HG03439 (cell line): ENCODE data around the gene MPC1.
"Not testable (repeated sequence)": the region's sequence is repeated elsewhere in the genome, so short reads cannot be mapped to it uniquely, and the experiment has no call there.

Experiments
- ATAC-seq: cut with Tn5 transposase; IDR thresholded peaks from one replicate; pipeline ENCODE4 v1.9.1; 2021; ENCODE audit warnings: mild to moderate bottlenecking, moderate library complexity; ENCODE audit not compliant: unreplicated experiment

MPC1 gene

DNA sequence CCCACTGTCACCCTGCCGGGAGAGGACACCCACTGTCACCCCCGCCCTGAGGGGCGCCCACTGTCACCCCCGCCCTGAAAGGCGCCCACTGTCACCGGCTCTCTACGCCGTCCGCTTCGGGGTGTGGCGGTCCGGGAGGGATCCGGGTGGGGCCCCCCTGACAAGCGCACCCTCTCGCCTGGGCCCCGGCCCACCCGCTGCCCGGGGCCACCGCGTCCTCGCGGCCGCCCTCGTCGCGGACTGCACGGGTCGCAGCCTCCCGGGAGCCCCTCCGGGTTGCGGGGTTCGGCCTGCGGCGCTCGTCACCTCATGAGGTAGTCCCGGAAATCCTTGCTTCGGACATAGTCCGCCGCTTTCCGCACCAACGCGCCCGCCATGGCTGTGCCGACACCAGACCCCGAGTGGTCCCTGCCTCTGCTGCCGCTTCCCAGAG lies 224 bp downstream of the MPC1 start:
- ATAC-seq, result no peak

DNA sequence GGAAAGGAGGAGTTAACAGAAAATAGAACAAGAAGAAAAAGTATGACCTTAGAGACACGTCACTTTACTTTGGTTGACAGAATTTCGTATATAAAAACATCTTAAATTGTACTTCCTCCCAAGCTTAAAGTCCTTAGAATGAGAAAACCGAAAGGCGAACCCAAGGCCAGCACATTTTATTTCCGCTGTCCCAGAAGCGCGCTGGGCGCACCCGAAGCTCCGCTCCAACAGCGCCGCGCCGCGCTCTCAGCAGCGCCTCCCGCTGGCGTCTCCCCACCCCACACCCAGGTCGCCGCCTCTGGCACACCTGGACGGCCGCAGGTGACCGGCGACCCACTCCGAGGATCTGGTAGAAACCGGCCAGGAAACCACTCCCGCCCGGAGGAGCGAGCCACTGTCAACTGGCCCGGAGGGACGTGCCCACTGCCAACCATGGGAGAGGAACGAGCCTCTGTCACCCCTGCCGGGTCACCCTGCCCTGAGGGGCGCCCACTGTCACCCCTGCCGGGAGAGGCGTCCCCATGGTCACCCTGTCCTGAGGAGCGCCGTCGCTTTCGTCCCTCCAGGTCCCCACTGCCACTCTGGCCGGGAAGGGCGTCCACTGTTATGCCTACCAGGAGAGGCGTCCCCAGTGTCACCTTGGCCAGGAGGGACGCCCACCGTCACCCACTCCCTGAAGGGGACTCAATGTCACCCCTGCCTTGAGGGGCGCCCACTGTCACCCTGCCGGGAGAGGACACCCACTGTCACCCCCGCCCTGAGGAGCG lies 824 bp downstream of the MPC1 start:
- peak; percentile 56 for ATAC-seq

DNA sequence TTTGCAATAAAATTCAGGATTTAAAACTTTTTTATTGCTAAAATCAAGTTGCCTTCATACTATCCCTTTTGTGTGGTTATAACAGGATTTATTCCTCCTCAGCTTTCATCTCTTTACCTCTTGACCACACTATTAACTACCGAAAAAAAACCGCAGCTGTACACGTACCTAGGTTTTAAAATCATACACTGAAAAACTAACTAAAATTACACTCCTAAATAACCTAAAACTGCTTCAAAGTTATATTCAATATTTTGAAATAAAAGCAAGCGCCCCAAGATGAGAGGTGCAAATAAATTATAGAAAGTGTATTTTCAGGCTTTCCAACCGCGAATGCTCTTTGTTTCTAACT lies 1.4 kb downstream of the MPC1 start:
- no peak for ATAC-seq

DNA sequence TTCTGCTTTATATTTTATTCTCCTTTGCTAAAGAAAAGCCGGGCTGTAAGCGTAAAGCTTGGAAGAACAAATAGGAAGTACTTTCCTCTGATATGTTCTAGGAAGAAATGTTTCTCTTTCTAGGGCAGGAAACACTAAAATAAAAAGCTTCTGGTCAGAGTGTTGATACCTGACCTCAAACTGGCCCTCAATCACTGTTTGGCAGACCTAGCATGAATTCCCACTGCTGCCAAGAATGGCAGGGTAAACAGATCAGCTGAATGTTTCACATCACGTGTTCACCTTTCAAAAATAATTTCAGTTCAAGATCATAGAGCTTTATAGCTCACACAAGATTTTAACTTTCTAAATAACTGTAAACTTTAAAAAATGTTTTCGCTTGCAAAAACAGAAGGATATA lies 2.9 kb downstream of the MPC1 start:
- no peak for ATAC-seq

DNA sequence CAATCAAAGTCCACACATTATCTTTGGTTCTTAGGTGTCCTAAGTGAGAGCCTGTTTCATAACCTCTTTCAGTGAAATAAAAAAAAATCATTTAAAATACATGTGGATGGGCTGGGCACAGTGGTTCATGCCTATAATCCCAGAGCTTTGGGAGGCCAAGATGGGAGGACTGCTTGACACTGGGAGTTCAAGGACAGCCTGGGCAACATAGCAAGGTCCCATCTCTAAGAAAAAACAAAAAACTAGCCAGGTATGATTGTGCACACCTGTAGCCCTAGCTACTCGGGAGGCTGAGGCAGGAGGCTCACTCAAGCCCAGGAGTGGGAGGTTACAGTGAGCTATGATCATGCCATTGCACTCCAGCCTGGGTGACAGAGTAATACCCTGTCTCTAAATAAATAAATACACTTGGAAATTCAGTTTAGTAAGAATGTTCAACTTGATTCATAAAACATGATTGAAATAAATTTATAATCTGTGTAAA lies 3.6 kb downstream of the MPC1 start:
- ATAC-seq, result no peak

DNA sequence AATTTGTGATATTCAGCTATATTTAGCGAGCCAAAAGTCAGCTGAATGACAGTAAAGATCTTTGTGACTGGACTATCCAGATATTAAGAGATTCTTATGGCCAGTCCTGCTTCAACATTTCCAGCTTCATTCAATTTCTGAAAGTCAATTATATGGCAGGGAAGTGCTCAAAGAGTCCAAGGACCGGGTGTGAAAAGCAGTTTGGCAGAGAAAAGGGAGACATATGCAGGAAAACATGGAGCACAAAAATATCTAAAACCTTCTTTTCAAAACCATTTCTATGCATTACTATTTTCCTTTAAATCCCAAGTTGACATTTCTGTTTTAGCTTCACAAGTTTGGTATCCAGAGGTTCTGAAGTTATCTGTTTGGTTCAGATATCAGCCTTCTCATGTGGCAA lies 5.0 kb downstream of the MPC1 start:
- ATAC-seq, result no peak

DNA sequence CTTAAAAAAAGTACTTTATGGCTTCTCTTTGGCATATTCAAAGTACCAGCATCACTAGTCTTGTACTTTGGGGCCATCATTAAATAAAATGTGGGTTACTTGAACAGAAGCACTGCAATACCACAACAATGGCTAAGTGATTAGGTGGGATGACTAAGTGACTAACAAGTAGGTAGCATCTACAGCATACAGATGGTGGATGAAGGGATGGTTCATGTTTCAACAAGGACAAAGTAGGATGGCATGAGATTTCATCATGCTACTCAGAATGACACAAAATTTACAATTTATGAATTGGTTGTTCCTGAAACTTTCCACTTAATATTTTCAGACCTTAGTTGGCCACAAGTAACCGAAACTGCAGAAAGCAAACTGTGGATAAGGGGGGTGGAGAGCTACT lies 7.7 kb downstream of the MPC1 start:
- no peak for ATAC-seq

DNA sequence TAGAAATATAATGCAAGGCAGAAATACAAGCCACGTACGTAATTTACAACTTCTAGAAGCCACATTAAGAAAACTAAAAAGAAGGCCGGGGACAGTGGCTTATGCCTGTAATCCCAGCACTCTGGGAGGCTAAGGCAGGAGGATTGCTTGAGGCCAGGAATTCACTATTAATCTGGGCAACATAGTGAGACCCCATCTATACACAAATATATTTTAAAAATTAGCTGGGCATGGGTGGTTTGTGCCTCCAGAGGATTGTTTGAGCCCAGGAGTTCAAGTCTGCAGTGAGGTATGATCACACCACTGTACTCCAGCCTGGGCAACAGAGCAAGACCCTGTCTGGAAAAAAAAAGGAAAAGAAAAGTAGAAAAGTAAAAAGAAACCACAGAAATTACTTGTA lies 12.3 kb downstream of the MPC1 start:
- ATAC-seq, result no peak

DNA sequence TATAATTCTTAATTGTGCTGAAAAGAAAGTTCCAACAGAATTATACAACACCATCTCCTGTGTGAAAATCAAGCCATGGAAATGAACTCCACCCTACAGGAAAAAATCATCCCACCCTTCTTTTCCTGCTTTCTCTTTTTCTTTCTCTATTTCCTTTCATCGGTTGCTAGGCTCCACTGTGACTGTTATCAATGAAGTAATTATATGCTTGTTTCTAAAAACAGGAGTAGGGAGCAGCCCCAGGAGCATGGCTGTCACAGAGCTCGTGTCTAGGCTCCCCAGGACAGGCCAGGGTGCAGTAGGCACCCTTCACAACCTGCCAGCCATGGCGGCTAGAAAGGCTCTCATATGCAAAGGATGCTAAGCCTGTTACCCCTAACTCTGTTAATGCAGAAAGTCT lies 13.0 kb downstream of the MPC1 start:
- no peak for ATAC-seq

DNA sequence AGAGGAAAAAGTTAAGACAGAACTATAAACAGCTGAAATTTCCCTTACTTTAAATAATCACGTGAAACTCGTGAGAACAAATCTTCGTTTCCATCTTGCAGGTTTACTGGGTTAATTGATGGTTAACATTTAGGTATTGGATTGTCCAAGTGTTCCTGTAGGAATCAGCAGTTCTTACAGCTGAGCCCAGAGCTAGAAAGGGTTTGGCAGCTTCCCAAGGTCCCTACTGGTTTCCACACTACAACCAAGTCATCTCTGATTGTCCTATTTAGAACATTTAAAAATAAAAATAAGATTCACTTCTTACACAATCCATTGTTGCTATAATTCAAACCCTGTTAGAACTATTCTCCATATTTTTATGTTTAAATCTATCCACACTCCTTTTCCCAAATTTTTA lies 15.8 kb downstream of the MPC1 start:
- ATAC-seq, result no peak

DNA sequence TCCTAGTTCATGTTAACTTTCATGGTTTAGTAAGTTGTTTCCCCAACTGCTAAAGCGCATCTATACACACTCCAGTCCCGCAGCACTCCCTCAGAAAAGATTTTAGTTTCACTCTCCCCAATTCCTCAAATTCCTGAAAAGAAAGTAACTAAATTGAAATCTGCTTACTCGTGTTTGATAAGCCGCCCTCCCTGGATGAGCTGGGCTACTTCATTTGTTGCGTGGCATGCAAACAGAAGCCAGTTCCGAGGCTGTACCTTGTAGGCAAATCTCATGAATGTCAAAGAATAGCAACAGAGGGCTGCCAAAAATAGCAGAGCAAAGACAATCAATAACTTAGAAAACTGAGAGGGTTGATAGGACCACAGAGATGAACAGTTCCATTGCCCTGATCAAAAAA lies 16.9 kb downstream of the MPC1 start:
- ATAC-seq, result no peak

DNA sequence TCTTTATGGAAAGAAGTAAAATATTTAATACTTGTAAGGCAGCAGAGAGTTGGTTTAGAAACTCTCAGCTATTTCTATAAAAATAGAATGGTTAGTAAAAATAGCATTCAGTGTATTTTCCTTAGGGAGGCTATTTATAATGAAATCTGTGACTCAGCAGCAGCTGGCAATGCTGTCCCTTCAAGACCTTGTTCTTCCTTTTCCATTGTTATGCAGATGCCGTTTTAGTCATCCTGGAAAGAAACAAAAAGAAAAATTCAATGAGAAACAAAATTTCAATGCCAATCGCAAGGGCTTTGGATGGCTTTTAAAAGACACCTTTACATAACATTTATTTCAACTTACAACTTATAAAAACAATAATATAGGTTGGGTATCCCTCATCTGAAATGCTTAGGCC lies 17.5 kb downstream of the MPC1 start:
- no peak for ATAC-seq

DNA sequence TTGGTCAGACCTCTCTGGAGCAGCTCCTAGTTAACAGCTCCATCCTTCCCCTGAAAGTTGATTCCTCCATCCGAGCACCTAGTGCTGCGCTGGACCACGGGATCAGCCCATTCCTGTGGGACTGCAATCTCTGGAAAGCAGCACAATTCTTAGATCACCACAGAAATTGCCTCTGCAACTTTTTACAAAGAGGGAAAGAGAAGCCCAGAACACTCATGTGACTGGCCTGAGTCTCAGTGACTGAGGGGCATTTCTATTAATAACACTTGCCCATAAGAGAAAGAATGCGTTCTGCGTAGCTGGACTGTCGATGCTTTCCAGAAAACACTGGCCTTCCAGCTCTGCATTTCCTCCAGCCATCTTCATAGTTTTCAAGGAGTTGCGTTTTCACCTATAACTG lies 18.3 kb downstream of the MPC1 start:
- ATAC-seq, result no peak

DNA sequence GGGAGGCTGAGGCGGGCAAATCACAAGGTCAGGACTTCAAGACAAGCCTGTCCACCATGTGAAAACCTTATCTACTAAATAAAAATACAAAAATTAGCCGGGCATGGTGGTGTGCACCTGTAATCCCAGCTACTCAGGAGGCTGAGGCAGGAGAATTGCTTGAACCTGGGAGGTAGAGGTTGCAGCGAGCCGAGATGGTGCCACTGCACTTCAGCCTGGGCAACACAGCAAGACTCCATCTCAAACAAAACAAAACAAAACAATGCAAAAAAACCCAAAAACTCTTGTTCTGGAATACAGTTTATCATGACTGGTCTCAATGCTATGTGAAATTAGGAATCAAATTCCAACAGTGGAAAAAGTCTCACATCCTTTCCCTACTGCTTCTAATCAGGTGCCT lies 20.3 kb downstream of the MPC1 start:
- not testable (repeated sequence) for ATAC-seq

DNA sequence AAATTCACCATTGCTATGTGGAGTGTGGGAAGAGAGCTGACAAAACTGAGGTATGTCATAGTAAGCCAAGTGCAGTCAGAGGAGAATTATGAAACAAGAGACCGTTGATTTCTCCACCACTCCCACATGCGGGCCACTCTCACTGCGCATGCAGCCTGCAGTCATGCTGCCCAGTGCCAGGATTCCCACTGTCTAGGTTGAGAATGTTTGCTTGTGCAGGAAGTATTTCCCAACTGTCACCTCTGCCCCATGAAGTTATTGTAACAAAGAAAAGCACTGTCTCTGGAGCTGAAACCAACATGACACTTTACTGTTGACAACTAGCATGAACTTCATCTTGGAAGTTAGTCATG lies 21.7 kb downstream of the MPC1 start:
- no peak for ATAC-seq

DNA sequence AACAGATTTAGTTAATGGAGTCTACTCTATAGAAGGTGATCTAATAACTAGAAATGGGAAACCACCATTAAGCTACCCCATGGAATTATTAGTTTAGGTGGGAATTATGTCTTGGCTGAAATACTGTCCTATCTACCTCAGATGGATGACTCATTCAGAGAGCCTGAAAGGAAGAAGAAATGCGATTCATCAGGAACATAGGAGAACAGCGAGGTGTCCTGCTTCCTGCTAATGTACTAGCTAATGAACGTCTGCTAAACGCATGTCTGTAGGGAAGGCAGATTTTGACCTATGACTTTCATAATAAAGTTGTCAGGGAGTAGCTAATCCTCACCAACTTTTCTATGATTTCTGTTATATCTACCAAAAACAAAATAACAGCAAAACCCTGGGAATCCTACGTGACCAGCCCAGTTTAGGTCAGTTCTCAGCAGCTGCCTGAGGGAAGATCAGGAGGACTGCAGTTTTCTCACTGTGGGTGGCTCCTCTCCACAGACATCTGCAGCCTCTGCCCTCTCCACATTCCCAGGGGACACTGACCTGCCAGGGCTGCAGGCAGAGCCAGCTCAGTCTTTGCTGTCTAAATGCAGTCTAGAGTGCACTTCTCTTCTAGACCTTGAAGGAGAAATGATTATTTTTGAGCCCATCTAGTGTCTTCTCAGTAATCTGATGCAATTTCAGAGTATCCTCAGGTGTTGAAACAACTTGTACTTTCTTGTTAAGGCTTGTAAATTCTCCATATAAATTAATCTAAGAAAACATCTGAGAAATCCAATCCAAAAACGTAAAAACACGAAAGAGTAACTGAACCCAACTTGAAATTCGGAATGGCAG lies 22.3 kb downstream of the MPC1 start:
- ATAC-seq, result no peak

DNA sequence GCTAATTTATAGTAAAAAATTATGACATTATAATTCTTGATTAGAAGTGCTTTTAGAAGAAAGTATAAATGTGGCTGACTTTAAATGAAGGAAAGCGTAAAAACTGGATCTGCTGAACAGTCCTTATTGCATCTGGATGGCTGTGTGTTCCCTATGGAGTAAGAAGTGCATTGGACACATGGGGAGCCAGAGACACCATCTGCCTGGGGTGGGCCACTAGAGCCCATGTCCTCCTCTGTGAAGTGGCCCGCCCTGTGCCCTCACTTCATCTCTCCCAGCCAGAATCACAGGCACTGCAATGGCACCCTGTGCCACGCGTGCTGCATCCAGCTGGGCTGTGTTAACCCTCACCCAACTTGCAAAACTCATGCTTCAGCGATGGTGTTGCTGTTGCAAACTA lies 27.2 kb downstream of the MPC1 start:
- no peak for ATAC-seq

DNA sequence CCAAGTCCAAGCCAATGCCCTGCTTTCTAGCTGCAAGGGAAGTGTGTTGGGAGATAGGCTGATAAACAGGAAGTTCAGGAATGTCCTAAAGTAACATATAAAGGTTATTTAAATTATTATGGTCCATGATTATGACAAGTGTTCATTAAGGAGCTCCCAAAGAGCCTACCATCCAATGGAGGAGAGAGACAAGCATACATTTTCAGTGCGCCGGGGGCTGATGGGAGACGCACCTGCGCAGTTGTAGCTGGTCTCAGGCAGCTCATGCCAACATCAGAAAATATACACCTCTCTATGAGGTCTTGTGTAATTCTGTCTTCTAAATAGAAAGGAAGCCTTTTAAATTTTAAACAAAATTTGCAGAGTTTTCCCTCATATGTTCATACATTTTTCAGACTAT lies 27.8 kb downstream of the MPC1 start:
- ATAC-seq, result no peak

DNA sequence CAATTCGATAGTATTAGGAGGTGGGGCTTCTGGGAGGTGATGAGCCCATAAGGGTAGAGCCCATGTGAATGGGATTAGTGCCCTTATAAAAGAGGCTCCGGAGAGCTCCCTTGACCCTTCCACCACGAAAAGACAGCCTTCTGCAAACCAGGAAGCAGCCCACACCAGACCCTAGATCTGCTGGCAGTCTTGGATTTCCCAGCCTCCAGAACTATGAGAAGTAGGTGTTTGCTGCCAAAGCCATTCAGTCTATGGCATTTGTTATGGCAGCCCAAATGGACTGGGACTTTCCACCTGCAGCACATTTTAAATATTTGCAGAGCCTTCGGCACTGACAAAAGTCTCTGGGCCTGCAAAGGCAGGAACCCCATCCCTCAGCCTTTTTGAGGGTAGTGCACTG lies 28.6 kb downstream of the MPC1 start:
- ATAC-seq, result no peak

DNA sequence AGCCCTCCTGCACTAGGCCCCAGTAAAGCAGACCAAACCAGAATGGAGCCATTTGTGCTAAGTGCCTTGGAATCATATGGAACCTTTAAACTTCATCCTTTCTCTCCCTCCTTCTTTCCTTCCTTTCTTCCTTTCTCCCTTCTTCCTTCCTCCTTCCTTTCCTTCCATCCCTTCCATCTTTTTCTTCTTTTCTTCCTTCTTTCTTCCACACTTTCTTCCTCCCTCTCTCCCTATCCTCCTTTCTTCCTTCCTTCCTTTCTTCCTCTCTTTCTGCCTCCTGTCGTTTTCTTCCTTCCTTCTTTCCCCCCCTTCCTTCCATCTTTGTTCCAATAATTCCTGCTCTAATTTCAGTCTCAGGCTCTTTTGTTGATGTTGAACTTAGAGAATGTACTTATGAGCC lies 29.2 kb downstream of the MPC1 start:
- no peak for ATAC-seq

DNA sequence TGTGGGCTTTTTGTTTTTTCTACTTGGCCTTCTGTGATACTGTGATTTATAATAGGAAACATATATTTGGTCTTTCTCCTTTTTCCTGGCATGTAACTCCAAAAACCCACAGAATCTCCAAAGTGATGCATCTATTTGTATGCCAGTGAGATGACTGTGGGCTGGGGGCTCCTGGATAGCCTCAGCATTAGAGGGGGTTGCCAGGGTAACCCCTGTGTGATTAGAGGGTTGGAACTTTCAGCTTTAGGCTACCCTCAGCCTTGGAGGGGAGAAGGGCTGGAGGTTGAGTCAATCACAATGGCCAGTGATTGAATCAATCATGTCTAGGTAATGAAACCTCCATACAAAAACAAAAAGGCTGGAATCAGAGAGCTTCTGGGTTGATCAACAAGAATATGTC lies 29.8 kb downstream of the MPC1 start:
- no peak for ATAC-seq

DNA sequence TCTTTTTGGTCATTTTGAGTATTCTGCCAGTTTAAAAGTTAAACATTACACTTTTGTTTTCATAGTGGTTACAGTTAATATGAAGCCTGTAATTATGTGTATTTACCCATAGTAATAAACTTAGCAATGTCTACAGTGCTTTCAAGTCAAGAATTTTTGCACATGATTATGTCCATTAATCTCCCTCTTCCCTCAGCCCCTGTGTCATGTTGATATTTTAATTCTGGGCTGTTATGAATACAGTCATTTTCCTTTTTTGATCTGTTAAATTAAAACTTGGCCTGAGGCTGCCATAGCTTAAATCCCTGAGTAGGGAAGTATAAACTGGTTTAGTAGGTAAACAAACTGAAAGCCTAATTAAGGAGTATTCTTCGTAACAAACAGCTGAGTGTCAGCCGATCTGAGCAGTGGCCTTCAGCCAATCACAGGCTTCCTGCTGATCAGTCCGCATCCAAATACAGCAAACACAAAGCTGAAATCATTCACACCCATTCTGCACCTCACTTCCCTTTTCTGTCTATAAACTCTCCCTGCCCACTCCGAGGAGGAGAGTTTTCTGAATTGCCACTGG lies 30.9 kb downstream of the MPC1 start:
- ATAC-seq, result peak; percentile 100
